Dendritic cell treated with granulocyte-macrophage colony-stimulating factor and Interleukin-4, amounts not matched to agents 40 ng/mL and 50 ng/mL, for 4 days (primary cell): ENCODE measurements around the gene PNMA8C.
"Not testable (repeated sequence)": the region's sequence is repeated elsewhere in the genome, so short reads cannot be mapped to it uniquely, and the experiment has no call there.

ENCODE experiments used
- H3K27ac Mint-ChIP-seq: one replicate; pipeline ENCODE4 v1.8.0; 2022; ENCODE audit warnings: mild to moderate bottlenecking, mixed read lengths
- H3K27me3 Mint-ChIP-seq: one replicate; pipeline ENCODE4 v1.8.0; 2022; ENCODE audit warnings: mild to moderate bottlenecking, mixed read lengths
- H3K36me3 Mint-ChIP-seq: one replicate; pipeline ENCODE4 v1.8.0; 2022; ENCODE audit warnings: low read depth, mixed read lengths
- H3K4me1 Mint-ChIP-seq: one replicate; pipeline ENCODE4 v1.8.0; 2022; ENCODE audit warnings: low read depth, mixed read lengths
- H3K4me3 Mint-ChIP-seq: one replicate; pipeline ENCODE4 v1.8.0; 2022; ENCODE audit warnings: mild to moderate bottlenecking, moderate library complexity, mixed read lengths
- H3K9me3 Mint-ChIP-seq: one replicate; pipeline ENCODE4 v1.8.0; 2022; ENCODE audit warnings: mixed read lengths
- intact Hi-C: fragments of 100-400 bp; cut with micrococcal nuclease; formaldehyde crosslinking; loops from one replicate; pipeline ENCODE4 v1.15.0; 2022

PNMA8C gene

DNA sequence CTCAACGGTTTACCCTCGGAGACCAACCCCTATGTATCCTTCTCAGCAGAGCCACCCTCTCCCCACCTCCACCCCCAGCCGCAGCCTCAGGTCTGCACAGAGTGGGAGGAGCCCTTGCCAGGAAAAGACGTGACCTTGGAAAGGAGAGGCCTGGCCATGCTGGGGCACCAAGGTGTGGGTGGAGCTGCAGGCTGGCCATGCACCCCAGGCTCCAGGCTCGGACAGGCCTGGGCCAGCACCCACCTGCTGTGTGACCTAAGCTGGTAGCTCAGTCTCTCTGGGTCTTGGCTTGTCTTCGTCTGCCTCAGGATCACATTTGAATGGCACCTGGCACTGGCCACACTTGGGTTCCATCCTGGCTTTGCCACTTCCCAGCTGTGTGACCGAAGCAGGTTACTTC is 44.9 kb downstream of the PNMA8C start:
- Mint-ChIP-seq H3K27me3 (no peaks in the 10 kb centered on the region), H3K9me3 (no peaks in the 10 kb centered on the region), H3K27ac (no peak overlapping the region), H3K36me3 (peaks cover 98% of the 10 kb centered on the region), H3K4me1 (no peaks in the 10 kb centered on the region), H3K4me3 (no peak overlapping the region)
- intact Hi-C loops, result no loop called here

DNA sequence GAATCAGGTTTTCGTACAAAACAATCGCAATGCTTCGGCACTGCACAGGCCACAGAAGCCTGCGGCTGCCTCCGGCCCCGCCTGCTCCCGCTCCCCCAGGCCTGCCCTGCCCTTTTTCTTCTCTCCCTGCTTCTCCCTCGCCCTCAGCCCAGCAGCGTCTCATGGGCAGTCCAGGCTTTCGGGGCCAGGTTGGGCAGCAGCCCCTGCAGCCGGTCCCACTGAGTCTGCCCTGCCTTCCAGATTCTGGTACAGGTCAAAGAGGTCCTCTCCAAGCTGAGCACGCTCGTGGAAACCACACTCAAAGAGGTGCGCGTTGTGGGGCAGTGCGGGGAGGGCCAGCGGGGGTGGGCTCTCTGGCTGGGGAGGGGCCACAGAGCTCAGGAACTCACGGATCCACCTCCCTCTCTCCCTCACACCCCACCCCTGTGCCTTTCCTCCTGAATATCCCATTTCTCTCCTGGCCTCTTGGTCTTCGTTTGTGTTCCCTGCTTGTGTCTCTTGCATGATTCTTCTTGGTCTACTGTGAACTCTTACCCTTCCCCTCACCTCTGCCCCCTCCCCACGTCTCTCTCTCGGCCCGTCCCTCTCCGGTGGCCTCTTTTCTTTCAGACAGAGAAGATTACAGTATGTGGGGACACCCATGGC is 45.4 kb downstream of the PNMA8C start:
- intact Hi-C loops, result no loop called here
- Mint-ChIP-seq H3K4me1 (no peaks in the 10 kb centered on the region), H3K27ac (no peak overlapping the region), H3K36me3 (peaks cover 98% of the 10 kb centered on the region), H3K9me3 (no peaks in the 10 kb centered on the region), H3K27me3 (no peaks in the 10 kb centered on the region), H3K4me3 (no peak overlapping the region)

DNA sequence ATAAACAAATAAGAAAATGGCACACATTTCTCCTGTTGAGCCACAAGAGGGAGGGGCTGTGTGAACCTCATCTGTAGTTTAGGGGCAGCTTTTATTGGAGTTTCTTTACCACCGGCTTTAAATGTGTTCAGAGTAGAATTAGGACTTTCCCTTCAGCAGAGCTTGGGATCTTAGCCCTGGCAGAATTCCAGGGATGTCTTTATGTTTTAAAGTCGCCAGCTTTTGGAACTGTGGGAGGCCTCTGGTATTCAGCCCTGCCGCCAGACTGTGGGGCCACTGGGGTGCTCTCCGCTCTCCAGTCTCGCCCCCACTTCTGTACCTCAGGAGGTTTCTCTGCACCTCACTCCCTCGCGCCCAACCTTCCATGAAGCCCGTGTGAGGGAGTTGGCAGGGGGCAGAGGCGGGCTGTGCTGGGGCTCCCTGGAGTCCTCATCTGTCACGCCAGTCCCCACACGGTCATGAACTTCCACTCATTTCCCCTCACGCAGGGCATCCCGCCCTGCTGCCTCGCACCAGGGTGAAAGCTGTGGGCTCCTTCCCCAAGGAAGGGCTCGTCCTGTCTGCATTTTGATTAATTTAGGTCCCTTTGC is 46.9 kb downstream of the PNMA8C start:
- H3K36me3 Mint-ChIP-seq, result peaks cover 98% of the 10 kb centered on the region
- no peak overlapping the region for H3K4me3 Mint-ChIP-seq
- no peak overlapping the region for H3K27ac Mint-ChIP-seq
- no peaks in the 10 kb centered on the region for H3K27me3 Mint-ChIP-seq
- H3K9me3 Mint-ChIP-seq, result no peaks in the 10 kb centered on the region
- intact Hi-C loops, result no loop called here
- no peaks in the 10 kb centered on the region for H3K4me1 Mint-ChIP-seq

DNA sequence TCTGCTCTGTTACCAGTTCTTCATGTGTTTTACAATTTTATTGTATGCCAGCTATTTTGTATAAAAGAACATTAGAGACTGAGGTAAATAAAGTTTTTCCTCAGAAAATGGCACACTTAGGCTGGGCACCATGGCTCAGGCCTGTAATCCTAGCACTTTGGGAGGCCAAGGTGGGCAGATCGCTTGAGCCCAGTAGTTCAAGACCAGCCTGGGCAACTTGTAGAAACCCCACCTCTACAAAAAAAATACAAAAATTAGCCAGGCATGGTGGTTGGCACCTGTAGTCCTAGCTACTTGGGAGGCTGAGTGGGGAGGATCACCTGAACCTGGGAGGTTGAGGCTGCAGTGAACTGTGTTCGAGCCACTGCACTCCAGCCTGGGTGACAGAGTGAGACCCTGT is 47.4 kb downstream of the PNMA8C start:
- Mint-ChIP-seq H3K27me3 (no peaks in the 10 kb centered on the region), H3K9me3 (no peaks in the 10 kb centered on the region), H3K4me1 (no peaks in the 10 kb centered on the region), H3K36me3 (peaks cover 98% of the 10 kb centered on the region), H3K4me3 (no peak overlapping the region), H3K27ac (no peak overlapping the region)
- intact Hi-C loops, result no loop called here

DNA sequence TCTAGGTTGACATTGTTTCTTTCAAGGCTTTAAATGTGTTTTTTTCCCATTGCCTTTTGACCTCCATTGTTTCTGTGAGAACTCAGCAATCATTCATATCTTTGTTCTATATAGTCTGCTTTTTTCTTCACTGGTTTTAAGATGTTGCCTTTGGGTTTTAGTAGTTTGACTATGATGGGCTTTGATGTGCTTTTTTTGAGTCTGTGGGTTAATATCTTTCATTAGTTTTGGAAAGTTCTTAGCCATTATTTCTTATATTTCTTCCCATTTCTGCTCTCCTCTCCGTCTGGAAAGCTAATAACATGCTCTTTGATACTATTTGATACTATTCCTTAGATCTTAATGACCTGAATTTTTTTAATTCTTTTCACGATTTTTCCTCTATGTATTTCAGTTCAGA is 48.0 kb downstream of the PNMA8C start:
- H3K9me3 Mint-ChIP-seq, result no peaks in the 10 kb centered on the region
- H3K27me3 Mint-ChIP-seq, result no peaks in the 10 kb centered on the region
- H3K36me3 Mint-ChIP-seq, result peaks cover 98% of the 10 kb centered on the region
- no peak overlapping the region for H3K4me3 Mint-ChIP-seq
- no peak overlapping the region for H3K27ac Mint-ChIP-seq
- no peaks in the 10 kb centered on the region for H3K4me1 Mint-ChIP-seq
- intact Hi-C loops, result no loop called here

DNA sequence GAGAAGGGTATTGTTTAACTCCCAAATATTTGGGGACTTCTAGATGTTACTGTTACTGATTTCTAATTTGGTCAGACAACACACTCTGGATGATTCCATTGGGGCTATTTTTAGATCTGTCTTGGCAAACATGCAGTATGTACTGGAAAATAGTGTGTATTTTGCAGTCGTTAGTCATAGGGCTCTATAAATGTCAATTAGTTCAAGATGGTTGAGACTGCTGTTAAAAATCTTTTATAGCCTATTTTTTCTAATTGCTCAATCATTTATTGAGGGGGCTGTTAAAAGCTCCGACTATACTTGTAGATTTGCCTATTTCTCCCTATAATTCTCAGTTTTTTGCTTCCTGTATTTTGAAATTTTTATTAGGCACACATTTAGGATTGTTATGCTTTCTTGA is 50.5 kb downstream of the PNMA8C start:
- Mint-ChIP-seq H3K27me3 (no peaks in the 10 kb centered on the region), H3K36me3 (peaks cover 97% of the 10 kb centered on the region), H3K27ac (no peak overlapping the region), H3K9me3 (no peaks in the 10 kb centered on the region), H3K4me3 (no peak overlapping the region), H3K4me1 (no peaks in the 10 kb centered on the region)
- intact Hi-C loops, result no loop called here

DNA sequence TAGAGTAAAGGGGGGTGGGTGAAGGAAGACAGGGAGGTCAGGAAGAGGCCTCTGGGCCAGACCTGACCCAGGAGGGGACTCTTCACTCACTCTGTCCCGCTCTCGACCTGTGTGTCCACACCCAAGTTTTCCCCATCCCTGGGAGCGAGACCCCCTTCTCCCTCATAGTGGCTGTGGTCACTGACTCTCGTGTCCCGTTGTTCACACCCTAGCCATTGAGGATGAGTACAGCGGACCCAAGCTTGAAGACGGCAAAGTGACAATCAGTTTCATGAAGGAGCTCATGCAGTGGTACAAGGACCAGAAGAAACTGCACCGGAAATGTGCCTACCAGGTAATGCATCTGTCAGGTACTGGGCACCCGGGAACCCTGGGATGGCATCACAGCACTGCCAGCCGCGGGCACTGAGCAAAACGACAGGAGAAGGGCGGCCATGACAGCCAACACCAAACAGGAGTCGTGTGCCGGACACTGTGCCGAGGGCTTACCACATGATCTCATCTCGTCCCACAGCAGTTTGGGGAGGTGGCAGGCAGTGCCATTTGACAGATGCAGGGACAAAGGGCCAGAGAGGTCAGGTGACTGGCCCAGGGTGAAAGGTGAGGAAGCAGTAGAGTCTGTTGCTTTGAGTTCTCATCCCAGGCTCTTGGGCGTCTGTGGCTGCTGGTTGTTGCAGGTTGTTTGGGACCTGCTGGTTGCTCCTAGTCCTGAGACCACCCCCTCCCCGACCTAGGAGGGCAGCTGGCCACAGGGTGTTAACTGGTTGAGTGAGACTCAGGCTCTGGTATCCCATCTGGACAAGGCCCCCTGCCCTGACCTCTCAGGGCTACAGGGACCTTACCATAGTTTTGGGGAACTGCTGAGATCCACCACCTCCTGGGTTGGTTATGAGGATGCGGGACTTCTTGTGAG is 52.2 kb downstream of the PNMA8C start:
- no peaks in the 10 kb centered on the region for H3K4me1 Mint-ChIP-seq
- no peaks in the 10 kb centered on the region for H3K9me3 Mint-ChIP-seq
- no peak overlapping the region for H3K27ac Mint-ChIP-seq
- peaks cover 84% of the 10 kb centered on the region for H3K36me3 Mint-ChIP-seq
- H3K27me3 Mint-ChIP-seq, result no peaks in the 10 kb centered on the region
- intact Hi-C loops, result no loop called here
- H3K4me3 Mint-ChIP-seq, result no peak overlapping the region

DNA sequence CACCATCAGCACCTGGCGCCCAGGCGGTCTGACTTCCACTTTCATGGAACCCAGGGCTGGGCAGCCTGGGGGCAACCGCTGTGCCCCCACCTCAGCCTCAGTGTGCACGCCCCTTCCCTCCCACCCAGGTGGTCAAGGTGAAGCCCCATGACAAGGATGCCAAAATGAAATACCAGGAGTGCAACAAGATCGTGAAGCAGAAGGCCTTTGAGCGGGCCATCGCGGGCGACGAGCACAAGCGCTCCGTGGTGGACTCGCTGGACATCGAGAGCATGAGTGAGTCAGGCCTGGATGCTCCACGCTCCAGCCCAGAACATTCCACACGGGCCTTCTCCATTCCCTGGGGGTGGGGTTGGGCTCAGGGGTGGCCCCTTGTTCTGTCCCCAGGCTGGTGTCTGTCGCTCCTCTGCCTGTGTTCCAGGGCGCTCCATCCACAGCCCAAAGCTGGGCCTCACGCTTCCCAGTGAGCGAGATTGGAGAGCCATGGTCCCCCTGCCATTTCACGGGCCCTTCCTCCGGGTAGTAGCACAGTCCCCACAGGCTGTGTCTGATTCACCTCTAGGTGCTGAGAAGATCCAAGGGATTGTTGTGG is 53.2 kb downstream of the PNMA8C start:
- H3K36me3 Mint-ChIP-seq, result peaks cover 84% of the 10 kb centered on the region
- intact Hi-C loops, H3K27ac Mint-ChIP-seq, H3K4me3 Mint-ChIP-seq, H3K27me3 Mint-ChIP-seq, H3K4me1 Mint-ChIP-seq, H3K9me3 Mint-ChIP-seq: not testable (repeated sequence)
